ENCODE measurements around the gene SMCO2.

The SMCO2 gene

GRCh38 chr12:27549236-27549800, 102.8 kb downstream of the SMCO2 start:
- no peak for DNase-seq (ENCODE audit: extremely low read depth in 1 of 2, low read depth in 1 of 2)

- no peak for DNase-seq (ENCODE audit: extremely low read depth in 1 of 2, low read depth in 1 of 2)
Measured at GRCh38 chr12:27549801-27550652, 103.5 kb downstream of the SMCO2 start.

- no peak for DNase-seq (ENCODE audit: extremely low read depth in 1 of 2, low read depth in 1 of 2)
Measured at GRCh38 chr12:27550653-27550975, 104.1 kb downstream of the SMCO2 start.

GRCh38 chr12:27551172-27551840, 104.8 kb downstream of the SMCO2 start:
- no peak for DNase-seq (ENCODE audit: extremely low read depth in 1 of 2, low read depth in 1 of 2)
